ENCODE data around the gene REPIN1. TPM values are rescaled to one million over a fixed set of nuclear protein-coding genes. Genes with fewer than 3 reads are reported as not detected.
"Not testable (repeated sequence)": the region's sequence is repeated elsewhere in the genome, so short reads cannot be mapped to it uniquely, and the experiment has no call there.

Gene REPIN1
- total RNA-seq, 1 donor from 2014 or later = 154 TPM

GRCh38 chr7:150385302-150385723 lies 16.7 kb downstream of the REPIN1 start:
- peaks cover 61% of the 10 kb centered on the region for H3K4me1 Mint-ChIP-seq (ENCODE audit: unreplicated experiment)
- H3K4me3 Mint-ChIP-seq = peak overlapping the region; percentile 36

GRCh38 chr7:150385884-150386283 lies 17.3 kb downstream of the REPIN1 start:
- not testable (repeated sequence) for H3K36me3 Mint-ChIP-seq

More at GRCh38 chr7:150385302-150385723, 16.7 kb downstream of the REPIN1 start:
- Mint-ChIP-seq H3K27ac (peak overlapping the region; percentile 58), H3K36me3 (no peaks in the 10 kb centered on the region), H3K9me3 (no peaks in the 10 kb centered on the region), H3K27me3 (no peaks in the 10 kb centered on the region)
- DNase-seq (ENCODE audit: extremely low spot score, unreplicated experiment) = no peak
- TF ChIP-seq CTCF (conservative IDR thresholded peaks at IDR 0.05) = no peak

GRCh38 chr7:150388306-150388705 lies 19.7 kb downstream of the REPIN1 start:
- H3K4me3 Mint-ChIP-seq = no peak overlapping the region
- peaks cover 12% of the 10 kb centered on the region for H3K36me3 Mint-ChIP-seq
- H3K4me1 Mint-ChIP-seq (ENCODE audit: unreplicated experiment) = peaks cover 39% of the 10 kb centered on the region
- TF ChIP-seq CTCF (conservative IDR thresholded peaks at IDR 0.05) = no peak
- H3K27me3 Mint-ChIP-seq = no peaks in the 10 kb centered on the region
- H3K27ac Mint-ChIP-seq = no peak overlapping the region
- no peaks in the 10 kb centered on the region for H3K9me3 Mint-ChIP-seq
- DNase-seq (ENCODE audit: extremely low spot score, unreplicated experiment) = no peak

More at GRCh38 chr7:150385884-150386283, 17.3 kb downstream of the REPIN1 start:
- H3K27me3 Mint-ChIP-seq; H3K27ac Mint-ChIP-seq; H3K4me3 Mint-ChIP-seq; DNase-seq (ENCODE audit: extremely low spot score, unreplicated experiment); H3K9me3 Mint-ChIP-seq: not testable (repeated sequence)
- peaks cover 55% of the 10 kb centered on the region for H3K4me1 Mint-ChIP-seq (ENCODE audit: unreplicated experiment)

- no peak for DNase-seq (ENCODE audit: extremely low spot score, unreplicated experiment)
- Mint-ChIP-seq H3K9me3 (no peaks in the 10 kb centered on the region), H3K27ac (no peak overlapping the region), H3K4me3 (no peak overlapping the region), H3K27me3 (no peaks in the 10 kb centered on the region), H3K4me1 (ENCODE audit: unreplicated experiment) (peaks cover 33% of the 10 kb centered on the region), H3K36me3 (peaks cover 12% of the 10 kb centered on the region)
- peak; percentile 66 for TF ChIP-seq CTCF (conservative IDR thresholded peaks at IDR 0.05)
These were observed 20.3 kb downstream of the REPIN1 start for GRCh38 chr7:150388709-150389531.

GRCh38 chr7:150389532-150389816 lies 20.9 kb downstream of the REPIN1 start:
- Mint-ChIP-seq H3K27me3 (no peaks in the 10 kb centered on the region), H3K4me3 (no peak overlapping the region), H3K27ac (no peak overlapping the region), H3K4me1 (ENCODE audit: unreplicated experiment) (peaks cover 28% of the 10 kb centered on the region), H3K36me3 (peaks cover 12% of the 10 kb centered on the region), H3K9me3 (no peaks in the 10 kb centered on the region)
- no peak for DNase-seq (ENCODE audit: extremely low spot score, unreplicated experiment)
- no peak for TF ChIP-seq CTCF (conservative IDR thresholded peaks at IDR 0.05)

GRCh38 chr7:150390205-150390604 lies 21.6 kb downstream of the REPIN1 start:
- no peak for TF ChIP-seq CTCF (conservative IDR thresholded peaks at IDR 0.05)
- H3K36me3 Mint-ChIP-seq = peaks cover 12% of the 10 kb centered on the region
- H3K27me3 Mint-ChIP-seq = no peaks in the 10 kb centered on the region
- no peak overlapping the region for H3K4me3 Mint-ChIP-seq
- no peak overlapping the region for H3K27ac Mint-ChIP-seq
- no peak for DNase-seq (ENCODE audit: extremely low spot score, unreplicated experiment)
- H3K4me1 Mint-ChIP-seq (ENCODE audit: unreplicated experiment) = peaks cover 27% of the 10 kb centered on the region
- no peaks in the 10 kb centered on the region for H3K9me3 Mint-ChIP-seq
